ENCODE results near the gene USP22. TPM values are rescaled to one million over a fixed set of nuclear protein-coding genes. Genes with fewer than 3 reads are reported as not detected.
"Not testable (repeated sequence)": the region's sequence is repeated elsewhere in the genome, so short reads cannot be mapped to it uniquely, and the experiment has no call there.

USP22 gene
- total and polyA plus RNA-seq, 8 donors, result 28.1 to 394 (median 161) TPM

DNA sequence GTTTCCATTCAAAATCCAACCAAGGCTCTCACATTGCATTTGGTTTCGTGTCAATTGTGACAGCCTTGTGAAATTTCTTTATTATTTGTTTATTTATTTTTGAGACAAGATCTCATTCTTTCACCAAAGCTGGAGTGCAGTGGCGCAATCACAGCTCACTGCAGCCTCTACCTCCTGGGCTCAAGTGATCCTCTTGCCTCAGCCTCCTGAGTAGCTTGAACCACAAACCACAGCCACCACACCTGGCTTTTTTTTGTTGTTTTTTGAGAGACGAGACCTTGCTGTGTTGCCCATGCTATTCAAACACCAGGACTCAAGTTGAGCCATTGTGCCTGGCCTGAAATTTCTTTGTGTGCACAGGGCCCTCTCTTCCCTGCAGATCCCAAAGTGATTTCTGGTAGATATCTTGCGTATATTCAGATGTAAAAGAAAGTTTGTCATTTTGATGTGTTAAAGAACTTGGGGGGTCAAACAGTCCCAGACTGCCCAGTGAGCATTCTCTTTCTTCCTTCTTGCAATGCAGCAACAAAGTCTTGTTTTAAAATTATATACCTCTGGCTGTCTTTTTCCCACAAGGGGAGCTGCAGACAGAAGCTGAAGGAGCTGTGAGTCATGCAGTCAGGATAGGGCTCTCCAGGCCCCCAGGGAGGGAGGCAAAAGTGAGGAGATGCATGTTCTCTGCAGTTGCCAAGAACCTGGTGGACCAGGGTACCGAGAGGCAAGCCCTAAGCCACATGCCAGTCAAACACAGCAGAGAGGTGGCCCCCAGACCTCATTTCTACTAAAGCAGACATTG, 15.5 kb upstream of the USP22 start:
- 74 to 81% (median 76%) methylated on average over 5 of the region's 5 CpGs for WGBS, 5 donors

DNA sequence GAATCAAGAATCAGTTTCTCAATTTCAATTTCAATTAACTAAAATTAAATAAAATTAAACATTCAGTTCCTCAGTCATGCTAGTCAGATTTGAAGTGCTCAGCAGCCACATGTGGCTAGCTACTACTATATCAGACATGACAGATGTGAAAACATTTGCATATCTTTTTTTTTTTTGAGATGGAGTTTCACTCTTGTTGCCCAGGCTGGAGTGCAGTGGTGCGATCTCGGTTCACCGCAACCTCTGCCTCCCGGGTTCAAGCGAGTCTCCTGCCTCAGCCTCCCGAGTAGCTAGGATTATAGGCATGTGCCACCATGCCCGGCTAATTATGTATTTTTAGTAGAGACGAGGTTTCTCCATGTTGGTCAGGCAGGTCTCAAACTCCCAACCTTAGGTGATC, 10.2 kb upstream of the USP22 start:
- 88 to 95% (median 92%) methylated on average over 8 of the region's 8 CpGs for WGBS, 5 donors
- H3K9me3 ChIP-seq; H3K27ac ChIP-seq; intact Hi-C loops (cut with DNase I; ENCODE audit: low total_unique reads); H3K4me3 ChIP-seq; H3K36me3 ChIP-seq; DNase-seq; H3K27me3 ChIP-seq: not testable (repeated sequence)
- peaks cover 0 to 13% (median 7%) of the 10 kb centered on the region in 4 donors for H3K4me1 ChIP-seq

More for the DNA sequence above, 15.5 kb upstream of the USP22 start:
- no peak for DNase-seq
- H3K36me3 ChIP-seq, result no peaks in the 10 kb centered on the region
- intact Hi-C loops (cut with DNase I; ENCODE audit: low total_unique reads), result no loop called here
- no peaks in the 10 kb centered on the region for H3K4me1 ChIP-seq
- no peaks in the 10 kb centered on the region for H3K9me3 ChIP-seq
- no peak overlapping the region for H3K27ac ChIP-seq
- no peak overlapping the region for H3K4me3 ChIP-seq
- peaks cover 0 to 6% (median 0%) of the 10 kb centered on the region in 3 donors for H3K27me3 ChIP-seq
- TF ChIP-seq POLR2AphosphoS5 (IDR thresholded peaks at IDR 0.05) (no peak), EP300 (IDR thresholded peaks at IDR 0.05) (no peak), POLR2A (IDR thresholded peaks at IDR 0.05) (no peak)
- TF ChIP-seq, protein P1, sequence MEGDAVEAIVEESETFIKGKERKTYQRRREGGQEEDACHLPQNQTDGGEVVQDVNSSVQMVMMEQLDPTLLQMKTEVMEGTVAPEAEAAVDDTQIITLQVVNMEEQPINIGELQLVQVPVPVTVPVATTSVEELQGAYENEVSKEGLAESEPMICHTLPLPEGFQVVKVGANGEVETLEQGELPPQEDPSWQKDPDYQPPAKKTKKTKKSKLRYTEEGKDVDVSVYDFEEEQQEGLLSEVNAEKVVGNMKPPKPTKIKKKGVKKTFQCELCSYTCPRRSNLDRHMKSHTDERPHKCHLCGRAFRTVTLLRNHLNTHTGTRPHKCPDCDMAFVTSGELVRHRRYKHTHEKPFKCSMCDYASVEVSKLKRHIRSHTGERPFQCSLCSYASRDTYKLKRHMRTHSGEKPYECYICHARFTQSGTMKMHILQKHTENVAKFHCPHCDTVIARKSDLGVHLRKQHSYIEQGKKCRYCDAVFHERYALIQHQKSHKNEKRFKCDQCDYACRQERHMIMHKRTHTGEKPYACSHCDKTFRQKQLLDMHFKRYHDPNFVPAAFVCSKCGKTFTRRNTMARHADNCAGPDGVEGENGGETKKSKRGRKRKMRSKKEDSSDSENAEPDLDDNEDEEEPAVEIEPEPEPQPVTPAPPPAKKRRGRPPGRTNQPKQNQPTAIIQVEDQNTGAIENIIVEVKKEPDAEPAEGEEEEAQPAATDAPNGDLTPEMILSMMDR (IDR thresholded peaks at IDR 0.05), result no peak

DNA sequence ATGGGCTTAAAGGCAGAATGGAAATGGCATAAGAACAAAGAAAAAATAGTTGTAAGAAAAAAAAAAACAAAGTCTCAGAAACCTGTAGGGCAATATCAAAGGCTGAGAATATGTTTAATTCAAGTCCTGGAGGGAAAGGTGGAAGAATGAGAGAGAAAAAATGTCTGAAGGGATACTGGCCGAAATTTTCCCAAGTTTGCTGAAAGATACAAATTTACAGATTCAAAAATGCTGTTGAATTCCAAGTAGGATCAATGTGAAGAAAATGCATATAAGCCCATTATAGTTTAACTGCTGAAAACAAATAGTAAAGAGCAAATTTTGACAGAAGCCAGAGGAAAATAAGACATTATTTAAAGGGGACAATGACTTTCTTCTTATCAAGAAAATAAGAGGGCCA, 6.6 kb upstream of the USP22 start:
- Histone ChIP-seq H3K27ac (no peak overlapping the region), H3K4me1 (peaks cover 0 to 13% (median 7%) of the 10 kb centered on the region in 4 donors), H3K4me3 (no peak overlapping the region), H3K9me3 (no peaks in the 10 kb centered on the region), H3K27me3 (no peaks in the 10 kb centered on the region), H3K36me3 (no peaks in the 10 kb centered on the region)
- intact Hi-C loops (cut with DNase I; ENCODE audit: low total_unique reads), result no loop called here
- TF ChIP-seq POLR2AphosphoS5 (IDR thresholded peaks at IDR 0.05) (no peak), POLR2A (IDR thresholded peaks at IDR 0.05) (no peak), EP300 (IDR thresholded peaks at IDR 0.05) (no peak)
- TF ChIP-seq, protein P1 (IDR thresholded peaks at IDR 0.05), result no peak
- WGBS, 5 donors, result 90 to 98% (median 95%) methylated on average over 1 of the region's 1 CpG
- DNase-seq, result no peak

DNA sequence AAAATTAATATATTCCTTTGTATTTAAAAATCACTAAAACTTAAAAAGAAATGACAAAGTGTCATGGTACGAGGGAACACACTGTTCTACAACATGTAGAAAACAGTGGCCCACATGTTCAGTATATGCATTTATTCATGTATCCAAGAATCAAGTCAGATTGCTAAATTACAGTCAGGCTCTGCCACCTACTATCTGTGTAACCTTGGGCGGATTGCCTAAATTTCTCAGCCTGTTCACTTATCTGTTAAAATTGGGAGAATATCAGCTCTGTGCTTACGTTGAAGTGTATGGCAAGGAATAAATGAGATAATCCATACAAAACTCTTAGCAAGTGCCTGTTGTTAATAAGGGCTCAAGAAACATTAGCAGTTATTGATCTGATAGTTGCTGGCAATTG, 3.4 kb upstream of the USP22 start:
- TF ChIP-seq EP300 (IDR thresholded peaks at IDR 0.05), result no peak
- TF ChIP-seq POLR2A (IDR thresholded peaks at IDR 0.05), result no peak
- TF ChIP-seq, protein P1 (IDR thresholded peaks at IDR 0.05), result no peak
- TF ChIP-seq POLR2AphosphoS5 (IDR thresholded peaks at IDR 0.05), result no peak
- H3K36me3 ChIP-seq, result no peaks in the 10 kb centered on the region
- peaks cover 7 to 14% (median 11%) of the 10 kb centered on the region in 4 donors for H3K4me1 ChIP-seq
- H3K4me3 ChIP-seq, result no peak overlapping the region
- H3K9me3 ChIP-seq, result no peaks in the 10 kb centered on the region
- no peaks in the 10 kb centered on the region for H3K27me3 ChIP-seq
- no peak for DNase-seq
- WGBS, 5 donors, result 78 to 89% (median 85%) methylated on average over 3 of the region's 3 CpGs
- no peak overlapping the region for H3K27ac ChIP-seq
- intact Hi-C loops (cut with DNase I; ENCODE audit: low total_unique reads), result no loop called here

DNA sequence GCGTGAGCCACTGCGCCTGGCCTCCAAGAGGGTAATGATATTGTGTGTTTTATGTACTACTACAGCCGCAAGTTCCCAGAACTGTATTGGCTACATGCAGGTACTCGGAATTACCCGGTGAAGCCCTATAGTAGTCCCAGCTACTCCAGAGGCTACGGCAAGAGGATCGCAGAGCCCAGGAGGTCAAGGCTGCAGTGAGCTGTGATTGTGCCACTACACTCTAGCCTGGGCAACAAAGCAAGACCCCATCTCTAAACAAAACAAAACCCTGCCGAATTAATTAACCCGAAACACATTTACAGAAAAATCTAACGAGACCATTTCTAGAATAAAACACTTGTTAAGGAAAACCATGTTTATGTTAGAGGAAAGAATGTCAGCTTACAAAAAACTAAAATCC, 2.2 kb upstream of the USP22 start:
- Histone ChIP-seq H3K36me3 (no peaks in the 10 kb centered on the region), H3K4me3 (no peak overlapping the region), H3K27me3 (no peaks in the 10 kb centered on the region), H3K27ac (no peak overlapping the region), H3K4me1 (peaks cover 10 to 27% (median 22%) of the 10 kb centered on the region in 4 donors), H3K9me3 (no peaks in the 10 kb centered on the region)
- no peak for DNase-seq
- intact Hi-C loops (cut with DNase I; ENCODE audit: low total_unique reads), result no loop called here
- TF ChIP-seq POLR2A (IDR thresholded peaks at IDR 0.05), result no peak
- WGBS, 5 donors, result 94 to 97% (median 96%) methylated on average over 10 of the region's 10 CpGs

Measured in stomach (tissue), 9 donors.